NCI-H1436 (cell line): ENCODE measurements around the gene CCDC12.

Experiments used
- DNase-seq: peaks from one replicate; lab custom pipeline; 2025; lab: John Stamatoyannopoulos, UW

Gene CCDC12

GRCh38 chr3:46892285-46893145 lies 84.0 kb downstream of the CCDC12 start:
- DNase-seq, result no peak

- DNase-seq, result no peak
Measured at GRCh38 chr3:46891132-46891531, 85.4 kb downstream of the CCDC12 start.

GRCh38 chr3:46890132-46890531 lies 86.4 kb downstream of the CCDC12 start:
- DNase-seq, result no peak

- DNase-seq, result no peak
Measured at GRCh38 chr3:46889381-46890110, 87.0 kb downstream of the CCDC12 start.

GRCh38 chr3:46888705-46889104 lies 87.8 kb downstream of the CCDC12 start:
- no peak for DNase-seq

GRCh38 chr3:46887980-46888494 lies 88.5 kb downstream of the CCDC12 start:
- DNase-seq, result no peak

- DNase-seq, result no peak
Measured at GRCh38 chr3:46885612-46886011, 90.9 kb downstream of the CCDC12 start.

GRCh38 chr3:46884929-46885328 lies 91.6 kb downstream of the CCDC12 start:
- DNase-seq, result no peak

GRCh38 chr3:46884427-46884826 lies 92.1 kb downstream of the CCDC12 start:
- DNase-seq, result no peak

GRCh38 chr3:46883830-46884185 lies 92.7 kb downstream of the CCDC12 start:
- no peak for DNase-seq

GRCh38 chr3:46883054-46883829 lies 93.3 kb downstream of the CCDC12 start:
- DNase-seq, result no peak

GRCh38 chr3:46882377-46883053 lies 94.0 kb downstream of the CCDC12 start:
- no peak for DNase-seq

- no peak for DNase-seq
Measured at GRCh38 chr3:46881596-46882376, 94.8 kb downstream of the CCDC12 start.

- no peak for DNase-seq
Measured at GRCh38 chr3:46880884-46881595, 95.5 kb downstream of the CCDC12 start.

- no peak for DNase-seq
Measured at GRCh38 chr3:46878781-46879436, 97.6 kb downstream of the CCDC12 start.

- no peak for DNase-seq
Measured at GRCh38 chr3:46877406-46878125, 99.0 kb downstream of the CCDC12 start, which contains the start of gene PTH1R. PTH1R (plus strand) TSS chr3:46877721; CDS start chr3:46883560, 5,839 bp downstream.

GRCh38 chr3:46876313-46877300 lies 99.9 kb downstream of the CCDC12 start:
- no peak for DNase-seq

- no peak for DNase-seq
Measured at GRCh38 chr3:46875560-46875959, 101.0 kb downstream of the CCDC12 start.
